GM15510 (cell line): ENCODE measurements around the gene ADGRA3.

Experiments
- POLR2A ChIP-seq: IDR thresholded peaks from 3 replicates; pipeline ENCODE4 v1.6.1; 2011; ENCODE audit warnings: borderline replicate concordance; ENCODE audit not compliant: insufficient read length; ENCODE audit errors: extremely low read depth

The ADGRA3 gene

DNA sequence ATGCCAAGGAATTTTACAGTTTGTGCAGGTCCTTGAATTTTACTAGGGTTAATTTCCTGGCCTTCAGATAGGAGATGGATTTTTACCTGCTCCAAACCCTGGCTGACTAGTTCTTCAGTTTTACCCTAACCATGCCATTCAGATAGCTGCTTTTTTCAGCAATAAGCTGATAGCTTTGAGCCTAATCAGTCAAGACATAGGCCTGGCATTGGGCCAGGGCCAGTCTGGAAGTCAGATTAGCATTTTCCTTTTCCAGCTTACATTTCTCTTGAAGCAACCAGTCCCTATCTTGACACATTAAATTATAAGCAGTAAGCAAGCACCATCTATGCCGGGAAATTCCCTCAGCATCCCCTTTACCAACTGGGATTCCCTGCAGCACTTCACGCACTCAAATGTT, 177.1 kb downstream of the ADGRA3 start:
- TF ChIP-seq POLR2A = no peak
